Upper lobe of right lung (tissue), 1 donor: ENCODE data around the gene MSI1. TPM values are rescaled to one million over a fixed set of nuclear protein-coding genes. Genes with fewer than 3 reads are reported as not detected.
"Not testable (repeated sequence)": the region's sequence is repeated elsewhere in the genome, so short reads cannot be mapped to it uniquely, and the experiment has no call there.

Source experiments
- ATAC-seq: fragments of 200-7000 bp; cut with Tn5 transposase; one replicate; pipeline ENCODE4 v1.9.1; 2020; ENCODE audit warnings: mild to moderate bottlenecking, moderate library complexity
- DNase-seq: peaks from one replicate; pipeline ENCODE4 v3.0.0-alpha.2; 2020
- H3K27ac ChIP-seq: fragments of 200-600 bp; one replicate; pipeline ENCODE4 v1.8.0; 2022
- H3K27me3 ChIP-seq: fragments of 200-600 bp; one replicate; pipeline ENCODE4 v1.8.0; 2022; ENCODE audit warnings: mild to moderate bottlenecking
- H3K36me3 ChIP-seq: fragments of 200-600 bp; one replicate; pipeline ENCODE4 v1.8.0; 2022
- H3K4me1 ChIP-seq: fragments of 200-600 bp; one replicate; pipeline ENCODE4 v1.8.0; 2022
- H3K4me3 ChIP-seq: fragments of 200-600 bp; one replicate; pipeline ENCODE4 v1.8.0; 2022; ENCODE audit warnings: mild to moderate bottlenecking
- H3K9me3 ChIP-seq: fragments of 200-600 bp; one replicate; pipeline ENCODE4 v1.8.0; 2022
- CTCF ChIP-seq: fragments of 200-600 bp; IDR thresholded peaks from one replicate; pipeline ENCODE4 v1.8.0; 2022; ENCODE audit warnings: antibody characterized with exemption
- intact Hi-C: fragments of 100-400 bp; cut with DNase I; formaldehyde crosslinking; loops from one replicate; pipeline ENCODE4 v1.11.0; 2022
- total RNA-seq: library from RNA; stranded (reverse); fragmentation: NEBNext Ultra II Directional; extraction: Animal tissue kit (Norgen Biotek cat#: 25700); gene quantifications from one replicate; pipeline ENCODE4 v1.2.1, GENCODE V29; 2021
- donor health status: DM: no; HTN: yes; CAD: no; lungs with severe emphysema.

The MSI1 gene
- total RNA-seq, 1 donor from 2014 or later = 0.46 TPM

- H3K27me3 ChIP-seq = peaks cover 5% of the 10 kb centered on the region
- ATAC-seq (no peak), DNase-seq (no peak)
- no peaks in the 10 kb centered on the region for H3K4me1 ChIP-seq
- no peaks in the 10 kb centered on the region for H3K36me3 ChIP-seq
- TF ChIP-seq CTCF = no peak
- no peak overlapping the region for H3K4me3 ChIP-seq
- H3K27ac ChIP-seq = no peak overlapping the region
- intact Hi-C loops = no loop called here
- no peaks in the 10 kb centered on the region for H3K9me3 ChIP-seq
Observed at GRCh38 chr12:120343692-120344091, 25.3 kb downstream of the MSI1 start.

GRCh38 chr12:120343039-120343537, 25.9 kb downstream of the MSI1 start:
- Histone ChIP-seq H3K36me3 (no peaks in the 10 kb centered on the region), H3K27ac (no peak overlapping the region), H3K4me1 (no peaks in the 10 kb centered on the region), H3K9me3 (no peaks in the 10 kb centered on the region), H3K27me3 (peaks cover 5% of the 10 kb centered on the region), H3K4me3 (no peak overlapping the region)
- DNase-seq (no peak), ATAC-seq (no peak)
- TF ChIP-seq CTCF = no peak
- intact Hi-C loops = no loop called here

GRCh38 chr12:120342175-120343038, 26.6 kb downstream of the MSI1 start:
- ATAC-seq = no peak
- Histone ChIP-seq H3K4me1 (no peaks in the 10 kb centered on the region), H3K27ac (no peak overlapping the region), H3K9me3 (no peaks in the 10 kb centered on the region), H3K27me3 (peaks cover 5% of the 10 kb centered on the region), H3K4me3 (no peak overlapping the region), H3K36me3 (no peaks in the 10 kb centered on the region)
- intact Hi-C loops = no loop called here
- no peak for TF ChIP-seq CTCF
- DNase-seq = no peak

GRCh38 chr12:120339256-120339655, 29.7 kb downstream of the MSI1 start:
- DNase-seq (no peak), ATAC-seq (peak; percentile 63)
- intact Hi-C loops = no loop called here
- no peak overlapping the region for H3K4me3 ChIP-seq
- H3K4me1 ChIP-seq = no peaks in the 10 kb centered on the region
- no peaks in the 10 kb centered on the region for H3K36me3 ChIP-seq
- no peak overlapping the region for H3K27ac ChIP-seq
- H3K27me3 ChIP-seq = peaks cover 5% of the 10 kb centered on the region
- TF ChIP-seq CTCF = no peak
- H3K9me3 ChIP-seq = no peaks in the 10 kb centered on the region

- ATAC-seq (no peak), DNase-seq (no peak)
- Histone ChIP-seq H3K27ac (no peak overlapping the region), H3K27me3 (peaks cover 5% of the 10 kb centered on the region), H3K4me1 (no peaks in the 10 kb centered on the region), H3K9me3 (no peaks in the 10 kb centered on the region), H3K36me3 (no peaks in the 10 kb centered on the region), H3K4me3 (no peak overlapping the region)
- intact Hi-C loops = no loop called here
- no peak for TF ChIP-seq CTCF
Observed at GRCh38 chr12:120337730-120338129, 31.2 kb downstream of the MSI1 start.

GRCh38 chr12:120336392-120336791, 32.6 kb downstream of the MSI1 start:
- H3K9me3 ChIP-seq, intact Hi-C loops, H3K27me3 ChIP-seq, H3K4me3 ChIP-seq, ATAC-seq, H3K27ac ChIP-seq, DNase-seq, H3K36me3 ChIP-seq, H3K4me1 ChIP-seq: not testable (repeated sequence)
